Measurements from ENCODE around the gene DOLPP1.
A peak's percentile ranks its signal among the peaks of the same experiment; 100 is the strongest.
"Not testable (repeated sequence)": the region's sequence is repeated elsewhere in the genome, so short reads cannot be mapped to it uniquely, and the experiment has no call there.

Gene DOLPP1

GRCh38 chr9:129108083-129108804 lies 27.3 kb downstream of the DOLPP1 start:
- H3K4me3 ChIP-seq (ENCODE audit: low read depth, low read length): no peak overlapping the region
- DNase-seq (ENCODE audit: low read depth): no peak

DNA sequence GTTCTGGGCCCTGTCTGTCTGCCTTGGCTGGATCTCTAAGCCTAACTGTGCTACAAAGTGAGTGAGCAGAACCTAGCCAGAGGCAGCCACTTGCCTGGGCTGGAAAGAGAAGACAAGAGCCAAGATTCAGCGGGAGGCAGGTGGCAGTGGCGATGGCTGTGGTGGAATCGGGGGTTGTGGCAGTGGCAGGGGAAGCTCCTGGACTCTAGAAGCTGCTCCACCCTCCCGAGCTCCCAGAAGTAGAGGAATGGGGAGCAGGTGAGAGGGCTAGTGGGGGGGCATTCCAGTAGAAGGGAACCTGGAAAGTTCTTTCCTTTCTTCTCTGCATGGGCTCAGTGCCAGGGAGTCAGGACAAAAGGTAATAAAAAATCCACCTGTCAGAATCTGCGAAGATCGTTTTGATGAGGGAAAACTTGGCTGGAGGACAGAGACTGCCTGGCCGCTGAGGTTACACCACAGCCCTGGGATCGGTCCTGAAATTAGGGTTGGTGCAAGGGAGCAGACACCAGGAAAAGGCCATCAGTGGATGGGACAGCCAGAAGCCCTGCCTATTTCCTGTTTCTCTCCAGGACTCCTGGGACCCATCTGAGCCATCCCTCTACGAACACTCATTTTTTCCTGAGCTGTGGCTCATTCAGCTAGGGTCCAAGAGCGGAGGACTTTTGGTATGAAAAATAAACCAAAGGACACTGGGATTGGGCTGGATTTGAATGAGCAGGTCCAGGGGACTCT lies 28.1 kb downstream of the DOLPP1 start:
- H3K4me3 ChIP-seq (ENCODE audit: low read depth, low read length): no peak overlapping the region
- no peak for DNase-seq (ENCODE audit: low read depth)

DNA sequence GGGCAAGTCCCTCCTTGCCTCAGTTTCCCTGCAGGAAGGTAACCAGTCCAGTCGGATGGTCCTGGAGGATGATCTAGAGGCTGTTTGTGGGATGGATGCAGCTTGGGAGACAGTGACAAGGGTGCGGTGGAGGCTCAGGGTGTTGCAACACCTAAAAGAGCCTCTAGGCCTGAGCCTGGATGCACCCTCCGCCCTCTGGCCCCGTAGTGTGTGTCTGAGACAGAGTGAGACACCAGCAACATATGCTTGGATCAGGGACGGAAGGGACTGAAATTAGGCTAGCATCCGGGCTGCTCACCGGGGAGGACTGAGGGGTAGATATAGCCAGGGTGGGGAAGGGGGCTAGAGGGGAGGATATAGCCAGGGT lies 28.6 kb downstream of the DOLPP1 start:
- DNase-seq (ENCODE audit: low read depth): no peak
- H3K4me3 ChIP-seq (ENCODE audit: low read depth, low read length): peak overlapping the region; percentile 89

DNA sequence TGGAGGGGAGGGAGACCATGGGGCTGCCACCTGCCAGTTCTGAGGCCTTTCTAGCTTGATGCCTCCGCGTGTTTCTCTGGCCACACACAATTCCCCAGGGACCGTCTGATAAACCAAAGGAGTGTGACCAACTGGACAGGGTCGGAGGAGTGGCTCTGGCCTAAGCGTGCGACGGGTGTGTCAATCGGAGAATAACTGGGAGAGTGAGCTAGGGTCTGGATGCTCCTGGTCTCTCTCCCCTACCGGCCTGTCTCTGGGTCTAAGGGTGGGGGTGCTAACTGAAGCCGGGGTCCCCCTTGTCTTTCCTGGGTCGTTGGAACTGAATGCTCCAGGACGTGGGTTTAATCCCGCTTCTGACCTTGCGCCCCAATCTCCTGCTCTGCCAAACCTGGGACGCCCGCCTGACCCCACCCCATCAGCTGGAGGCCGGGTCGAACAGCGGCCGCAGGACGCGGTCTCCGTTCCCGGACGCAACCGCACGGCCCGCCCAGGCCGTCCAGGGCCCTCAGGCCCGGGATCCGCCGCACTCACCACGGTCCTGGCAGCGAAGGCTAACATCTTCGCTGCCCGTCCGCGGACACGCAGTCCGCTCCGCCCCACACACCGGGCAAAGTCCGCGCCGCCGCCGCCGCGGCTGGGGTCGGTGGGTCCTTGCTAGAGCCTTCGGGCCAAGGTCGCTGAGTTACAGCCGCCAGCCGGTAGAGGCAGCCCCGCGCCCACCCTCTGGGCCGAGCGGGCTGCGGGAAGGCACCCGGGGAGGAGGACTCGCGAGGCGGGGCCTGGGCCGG lies 29.2 kb downstream of the DOLPP1 start:
- peak overlapping the region; percentile 89 for H3K4me3 ChIP-seq (ENCODE audit: low read depth, low read length)
- DNase-seq (ENCODE audit: low read depth): no peak

GRCh38 chr9:129110740-129111527 lies 30.0 kb downstream of the DOLPP1 start, which contains the start of the genes CRAT and PTPA:
CRAT (minus strand) TSS chr9:129110793; CDS start chr9:129110509, 284 bp downstream.
PTPA (plus strand) TSS chr9:129111415; CDS start chr9:129111601, 186 bp downstream.
- DNase-seq (ENCODE audit: low read depth): peak; percentile 83
- peak within 1 kb of the TSS; percentile 89 for H3K4me3 ChIP-seq (ENCODE audit: low read depth, low read length)

- H3K4me3 ChIP-seq (ENCODE audit: low read depth, low read length): peak overlapping the region; percentile 89
- DNase-seq (ENCODE audit: low read depth): peak; percentile 6
Measured at GRCh38 chr9:129111528-129112151, 30.7 kb downstream of the DOLPP1 start.

DNA sequence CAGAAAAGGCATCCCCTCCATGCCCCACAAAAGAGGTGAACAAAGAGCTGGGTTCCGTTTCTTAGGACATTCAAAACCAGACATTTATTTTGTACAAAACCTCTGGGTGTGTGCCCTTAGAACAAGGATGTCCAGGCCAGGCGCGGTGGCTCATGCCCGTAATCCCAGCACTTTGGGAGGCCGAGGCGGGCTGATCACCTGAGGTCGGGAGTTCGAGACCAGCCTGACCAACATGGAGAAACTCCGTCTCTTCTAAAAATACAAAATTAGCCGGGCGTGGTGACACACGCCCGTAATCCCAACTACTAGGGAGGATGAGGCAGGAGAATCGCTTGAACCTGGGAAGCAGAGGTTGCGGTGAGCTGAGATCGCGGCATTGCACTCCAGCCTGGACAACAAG lies 31.6 kb downstream of the DOLPP1 start:
- DNase-seq (ENCODE audit: low read depth): not testable (repeated sequence)
- H3K4me3 ChIP-seq (ENCODE audit: low read depth, low read length): peak overlapping the region; percentile 89

DNA sequence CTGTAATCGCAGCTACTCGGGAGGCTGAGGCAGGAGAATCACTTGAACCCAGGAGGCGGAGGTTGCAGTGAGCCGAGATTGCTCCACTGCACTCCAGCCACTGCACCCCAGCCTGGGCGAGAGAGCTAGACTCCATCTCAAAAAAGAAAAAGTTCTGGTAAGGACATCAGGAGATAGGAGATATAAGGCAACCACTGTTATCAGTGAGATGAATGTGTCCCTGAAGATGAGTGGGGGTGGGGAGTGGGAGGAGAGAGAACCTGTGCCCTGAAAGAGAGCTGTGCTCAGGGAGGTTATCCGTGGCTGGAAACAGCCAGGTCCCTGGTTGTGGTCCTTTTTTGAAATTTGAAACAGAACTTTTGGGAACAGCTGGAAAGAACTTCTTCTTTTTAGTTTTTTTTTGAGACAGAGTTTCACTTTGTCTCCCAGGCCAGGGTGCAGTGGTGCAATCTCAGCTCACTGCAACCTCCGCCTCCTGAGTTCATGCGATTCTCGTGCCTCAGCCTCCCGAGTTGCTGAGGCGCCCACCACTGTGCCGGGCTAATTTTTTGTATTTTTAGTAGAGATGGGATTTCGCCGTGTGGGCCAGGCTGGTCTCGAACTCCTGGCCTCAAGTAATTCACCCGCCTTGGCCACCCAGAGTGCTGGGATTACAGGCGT lies 32.9 kb downstream of the DOLPP1 start:
- no peak for DNase-seq (ENCODE audit: low read depth)
- no peak overlapping the region for H3K4me3 ChIP-seq (ENCODE audit: low read depth, low read length)

DNA sequence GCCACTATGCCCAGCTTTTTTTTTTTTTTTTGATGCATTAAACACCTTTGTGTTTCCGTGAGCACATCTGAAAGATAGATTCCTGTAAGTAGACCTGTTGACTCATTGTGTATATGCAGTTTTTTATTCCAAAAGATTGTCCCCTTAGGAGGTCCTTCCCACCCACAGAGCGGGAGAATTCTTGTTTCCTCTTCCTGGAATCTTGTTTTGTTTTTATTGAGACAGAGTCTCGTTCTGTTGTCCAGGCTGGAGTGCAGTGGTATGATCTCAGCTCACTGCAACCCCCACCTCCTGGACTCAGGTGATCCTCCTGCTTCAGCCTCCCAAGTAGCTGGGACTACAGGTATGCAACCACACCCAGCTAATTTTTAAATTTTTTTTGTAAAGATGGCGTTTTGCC lies 37.9 kb downstream of the DOLPP1 start:
- no peak overlapping the region for H3K4me3 ChIP-seq (ENCODE audit: low read depth, low read length)
- no peak for DNase-seq (ENCODE audit: low read depth)

DNA sequence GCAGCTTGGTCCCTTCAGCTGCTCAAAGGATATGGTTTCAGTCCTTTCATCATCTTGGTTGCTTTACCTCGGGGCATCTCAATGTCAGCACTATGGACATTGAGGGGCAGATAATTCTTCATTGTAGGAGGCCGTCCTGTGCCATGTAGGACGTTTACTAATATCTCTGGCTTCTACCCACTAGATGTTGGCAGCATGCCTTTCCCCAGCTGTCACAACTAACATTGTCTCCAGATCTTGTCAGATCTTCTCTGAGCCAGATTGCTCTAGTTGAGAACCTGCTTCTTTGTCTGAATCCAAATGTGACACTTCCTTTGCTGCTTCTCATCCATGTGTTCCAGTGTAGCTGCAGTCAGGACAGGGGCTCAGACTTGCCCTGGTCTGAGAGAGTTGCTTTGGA lies 40.6 kb downstream of the DOLPP1 start:
- H3K4me3 ChIP-seq (ENCODE audit: low read depth, low read length): no peak overlapping the region

GRCh38 chr9:129122133-129122532 lies 41.2 kb downstream of the DOLPP1 start:
- no peak for DNase-seq (ENCODE audit: low read depth)
- no peak overlapping the region for H3K4me3 ChIP-seq (ENCODE audit: low read depth, low read length)

More for the DNA sequence above, 40.6 kb downstream of the DOLPP1 start:
- DNase-seq (ENCODE audit: low read depth): no peak

- not testable (repeated sequence) for DNase-seq (ENCODE audit: low read depth)
Measured at GRCh38 chr9:129122976-129123375, 42.1 kb downstream of the DOLPP1 start.

GRCh38 chr9:129124506-129125069 lies 43.7 kb downstream of the DOLPP1 start:
- DNase-seq (ENCODE audit: low read depth): no peak
- H3K4me3 ChIP-seq (ENCODE audit: low read depth, low read length): no peak overlapping the region

More at GRCh38 chr9:129122976-129123375, 42.1 kb downstream of the DOLPP1 start:
- H3K4me3 ChIP-seq (ENCODE audit: low read depth, low read length): not testable (repeated sequence)

DNA sequence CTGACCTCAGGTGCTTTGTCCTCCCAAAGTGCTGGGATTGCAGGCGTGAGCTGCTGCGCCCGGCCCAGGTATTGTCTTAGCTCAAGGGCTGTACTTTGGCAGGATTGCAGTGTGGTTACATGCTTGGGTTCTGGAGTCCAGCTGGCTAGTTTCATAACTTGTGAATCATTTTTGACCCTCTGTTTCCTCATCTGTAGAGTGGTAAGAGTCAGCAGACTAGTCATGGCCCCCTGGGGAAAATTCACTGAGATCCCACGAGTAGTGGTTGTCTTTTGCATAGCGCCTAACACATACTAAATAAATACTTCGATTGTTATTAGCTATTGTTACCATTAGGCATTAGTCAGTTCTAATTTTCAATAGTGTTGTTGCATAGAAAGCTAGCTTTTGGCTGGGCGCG lies 44.6 kb downstream of the DOLPP1 start:
- peak; percentile 84 for DNase-seq (ENCODE audit: low read depth)
- no peak overlapping the region for H3K4me3 ChIP-seq (ENCODE audit: low read depth, low read length)

- DNase-seq (ENCODE audit: low read depth): no peak
Measured at GRCh38 chr9:129126749-129127618, 46.1 kb downstream of the DOLPP1 start.

DNA sequence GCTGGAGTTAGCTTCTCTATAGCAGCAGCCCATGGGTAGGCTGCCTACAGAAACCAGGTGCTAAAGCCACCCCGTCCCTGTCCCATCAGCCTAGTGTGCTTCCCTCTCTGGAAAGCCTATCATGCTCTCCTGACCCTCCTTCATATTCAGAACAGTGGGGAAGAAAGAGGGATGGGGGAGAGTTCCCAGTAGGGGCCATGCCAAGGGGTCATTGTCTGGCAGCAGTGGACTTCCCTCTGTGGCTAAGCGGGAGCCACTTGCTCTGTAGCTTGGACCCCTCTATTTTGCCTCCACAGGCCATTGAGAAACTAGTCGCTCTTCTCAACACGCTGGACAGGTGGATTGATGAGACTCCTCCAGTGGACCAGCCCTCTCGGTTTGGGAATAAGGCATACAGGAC lies 47.8 kb downstream of the DOLPP1 start:
- no peak overlapping the region for H3K4me3 ChIP-seq (ENCODE audit: low read depth, low read length)
- no peak for DNase-seq (ENCODE audit: low read depth)

More at GRCh38 chr9:129126749-129127618, 46.1 kb downstream of the DOLPP1 start:
- no peak overlapping the region for H3K4me3 ChIP-seq (ENCODE audit: low read depth, low read length)

DNA sequence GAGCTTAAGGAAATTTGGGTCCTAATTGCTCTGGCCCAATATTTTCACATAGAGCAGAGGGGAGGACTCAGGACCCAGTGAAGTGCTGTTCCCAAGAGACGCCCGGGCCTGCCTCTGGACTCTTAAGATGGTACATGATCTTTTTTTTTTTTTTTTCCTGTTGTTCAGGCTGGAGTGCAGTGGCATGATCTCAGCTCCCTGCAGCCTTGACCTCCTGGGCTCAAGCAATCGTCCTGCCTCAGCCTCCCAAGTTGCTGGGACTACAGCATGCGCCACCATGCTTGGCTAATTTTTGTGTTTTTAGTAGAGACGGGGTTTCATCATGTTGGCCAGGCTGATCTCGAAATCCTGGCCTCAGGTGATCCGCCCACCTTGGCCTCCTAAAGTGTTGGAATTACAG lies 49.4 kb downstream of the DOLPP1 start:
- DNase-seq (ENCODE audit: low read depth); H3K4me3 ChIP-seq (ENCODE audit: low read depth, low read length): not testable (repeated sequence)
